Mesenteric fat pad (tissue), 1 donor: ENCODE data around the gene USO1. TPM values are rescaled to one million over a fixed set of nuclear protein-coding genes. Genes with fewer than 3 reads are reported as not detected.
"Not testable (repeated sequence)": the region's sequence is repeated elsewhere in the genome, so short reads cannot be mapped to it uniquely, and the experiment has no call there.

Experiments
- DNase-seq: peaks from one replicate; pipeline ENCODE4 v3.0.0-alpha.2; 2020; ENCODE audit warnings: low spot score
- total RNA-seq: library from RNA; stranded (reverse); fragmentation: NEBNext Ultra II Directional; extraction: Animal tissue kit (Norgen Biotek cat#: 25700); gene quantifications from one replicate; pipeline ENCODE4 v1.2.1, GENCODE V29; 2021
- donor health status: DM: yes; HTN: yes; CAD: no.

USO1 gene
- total RNA-seq, 1 donor from 2014 or later = 68.7 TPM

DNA sequence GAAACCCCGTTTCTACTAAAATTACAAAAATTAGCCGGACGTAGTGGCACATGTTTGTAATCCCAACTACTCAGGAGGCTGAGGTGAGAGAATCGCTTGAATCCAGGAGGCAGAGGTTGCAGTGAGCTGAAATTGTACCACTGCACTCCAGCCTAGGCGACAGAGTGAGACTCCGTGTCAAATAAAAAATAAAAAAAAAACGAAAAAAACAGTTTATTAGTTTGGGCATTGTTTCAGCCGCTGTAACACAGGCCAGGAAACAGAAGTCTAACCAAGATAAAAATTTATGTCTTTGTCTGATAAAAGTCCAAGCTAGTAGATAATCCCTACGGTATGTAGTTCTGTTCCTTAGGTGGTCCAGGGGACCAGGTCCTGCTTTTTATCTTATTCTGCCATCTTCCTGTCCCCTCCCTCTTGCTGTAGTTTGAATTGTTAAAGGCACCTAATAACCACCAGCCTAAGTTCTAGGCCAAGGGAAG lies 21.4 kb downstream of the USO1 start:
- no peak for DNase-seq

DNA sequence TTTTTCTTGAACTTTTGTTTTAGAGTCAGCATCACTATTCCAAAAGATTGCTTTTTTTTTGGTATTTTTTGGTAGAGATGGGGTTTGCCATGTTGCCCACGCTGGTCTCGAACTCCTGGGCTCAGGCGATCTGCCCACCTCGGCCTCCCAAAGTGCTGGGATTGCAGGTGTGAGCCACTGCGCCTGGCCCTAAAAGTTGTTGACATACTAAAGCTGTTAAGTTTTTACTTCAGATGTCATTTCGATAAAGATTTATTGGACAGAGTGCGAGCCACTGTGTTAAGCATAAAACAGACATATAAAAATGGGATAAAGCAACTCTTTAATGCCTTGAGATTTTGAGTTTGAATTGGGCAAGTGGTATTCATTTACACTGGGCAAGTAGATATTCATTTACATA lies 28.3 kb downstream of the USO1 start:
- DNase-seq = no peak

DNA sequence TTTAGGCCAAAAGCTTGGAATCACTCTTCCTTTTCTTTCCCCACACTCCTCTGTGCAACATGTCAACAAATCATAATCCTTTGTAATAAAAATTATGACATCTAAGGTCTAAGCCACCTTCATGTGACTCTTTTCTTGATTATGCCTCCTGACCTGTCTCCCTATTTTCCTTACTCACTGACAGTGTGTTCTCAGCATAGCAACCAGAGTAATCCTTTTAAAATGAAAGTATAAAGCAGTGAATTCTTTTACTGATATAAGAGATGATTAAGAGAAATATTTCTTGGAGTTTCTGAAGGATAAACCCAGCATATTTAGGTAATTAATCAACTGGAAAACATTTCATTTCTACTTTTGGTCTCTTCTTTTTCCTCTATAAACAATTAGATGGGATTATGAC lies 44.7 kb downstream of the USO1 start:
- no peak for DNase-seq

DNA sequence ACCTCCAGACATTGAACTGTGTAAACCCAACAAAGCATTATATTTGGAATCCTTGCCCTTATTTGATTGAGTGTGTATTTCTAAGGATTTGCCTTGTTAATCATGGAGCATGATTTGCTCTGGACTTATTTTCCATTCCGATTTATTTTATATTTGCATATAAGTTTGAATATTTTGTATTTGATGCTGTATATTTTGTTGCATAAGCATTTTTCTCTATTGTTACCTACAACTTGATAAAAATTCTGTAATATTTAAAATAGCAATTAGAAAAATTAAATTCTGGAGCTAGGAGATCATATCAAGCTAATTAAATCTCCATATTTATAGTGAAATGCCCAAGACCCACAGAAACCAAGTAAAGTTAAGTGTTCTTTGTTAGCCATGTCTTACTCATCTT lies 47.2 kb downstream of the USO1 start:
- DNase-seq = no peak

DNA sequence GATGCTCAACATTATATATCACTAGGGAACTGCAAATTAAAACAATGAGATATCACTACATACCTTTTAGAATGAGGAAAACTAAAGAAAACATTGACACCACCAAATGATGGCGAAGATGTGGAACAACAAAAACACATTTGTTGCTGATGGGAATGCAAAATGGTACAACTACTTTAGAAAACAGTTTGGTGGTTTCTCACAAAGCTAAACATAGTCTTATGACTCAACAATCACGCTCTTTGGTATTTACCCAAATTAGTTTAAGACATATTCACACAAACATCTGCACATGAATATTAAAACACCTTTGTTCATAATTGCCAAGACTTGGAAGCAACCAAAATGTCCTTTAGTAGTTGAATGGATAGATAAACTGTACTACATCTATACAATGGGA lies 53.2 kb downstream of the USO1 start:
- no peak for DNase-seq

DNA sequence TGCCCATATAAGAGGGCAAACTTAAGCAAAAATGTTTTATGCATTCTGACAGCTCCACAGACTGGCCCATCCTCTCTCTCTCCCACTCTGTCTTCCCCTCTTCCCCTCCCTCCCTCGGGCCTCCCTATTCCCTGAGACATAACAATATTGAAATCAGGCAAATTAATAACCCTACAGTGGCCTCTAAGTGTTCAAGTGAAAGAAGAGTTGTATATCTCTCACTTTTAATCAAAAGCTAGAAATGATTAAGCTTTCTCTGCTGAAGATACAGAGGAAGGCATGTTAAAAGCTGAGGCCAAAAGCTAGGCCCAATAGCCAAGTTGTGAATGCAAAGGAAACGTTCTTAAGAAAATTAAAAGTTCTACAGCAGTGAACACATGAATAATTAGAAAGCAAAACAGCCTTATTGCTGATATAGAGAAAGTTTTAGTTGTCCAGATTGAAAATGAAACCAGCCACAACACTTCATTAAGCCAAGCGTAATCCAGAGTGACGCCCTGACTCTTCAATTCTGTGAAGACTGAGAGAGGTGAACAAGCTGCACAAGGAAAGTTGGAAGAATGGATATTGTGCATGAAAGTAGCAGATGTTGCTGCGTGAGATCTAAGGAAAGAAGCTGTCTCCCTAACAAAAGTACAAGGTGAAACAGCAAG lies 54.9 kb downstream of the USO1 start:
- no peak for DNase-seq

DNA sequence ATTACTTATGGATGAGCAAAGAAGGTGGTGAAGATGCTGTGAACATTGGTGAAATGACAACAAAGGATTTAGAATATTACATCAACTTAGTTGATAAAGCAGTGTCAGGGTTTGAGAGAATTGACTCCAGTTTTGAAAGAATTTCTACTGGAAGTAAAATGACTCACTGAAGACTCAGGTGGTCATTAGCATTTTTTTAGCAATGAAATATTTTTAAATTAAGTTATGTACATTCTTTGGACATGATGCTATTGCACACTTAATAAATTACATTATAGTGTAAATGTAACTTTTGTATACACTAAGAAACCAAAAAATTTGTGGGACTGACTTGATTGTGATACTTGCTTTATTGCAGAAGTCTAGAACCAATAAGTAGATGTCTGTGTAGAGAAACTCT lies 56.9 kb downstream of the USO1 start:
- no peak for DNase-seq

DNA sequence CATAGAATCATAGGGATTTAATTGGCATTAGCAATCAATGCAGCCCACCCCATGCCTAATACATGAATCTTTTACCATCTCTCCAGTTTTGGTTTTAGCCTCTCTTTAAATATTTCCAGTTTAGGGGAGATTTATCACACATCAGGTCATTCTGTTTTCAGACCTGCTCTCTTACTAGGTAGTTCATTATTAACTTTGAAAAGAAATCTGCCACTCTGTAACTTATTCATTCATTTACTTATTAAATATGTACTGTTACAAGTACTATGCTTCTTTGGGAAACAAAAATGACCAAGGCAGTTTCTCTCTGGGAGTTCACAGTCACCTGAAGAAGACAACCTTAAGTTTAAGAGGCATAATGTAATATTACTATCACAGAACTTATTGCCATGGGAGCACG lies 62.1 kb downstream of the USO1 start:
- DNase-seq = no peak

DNA sequence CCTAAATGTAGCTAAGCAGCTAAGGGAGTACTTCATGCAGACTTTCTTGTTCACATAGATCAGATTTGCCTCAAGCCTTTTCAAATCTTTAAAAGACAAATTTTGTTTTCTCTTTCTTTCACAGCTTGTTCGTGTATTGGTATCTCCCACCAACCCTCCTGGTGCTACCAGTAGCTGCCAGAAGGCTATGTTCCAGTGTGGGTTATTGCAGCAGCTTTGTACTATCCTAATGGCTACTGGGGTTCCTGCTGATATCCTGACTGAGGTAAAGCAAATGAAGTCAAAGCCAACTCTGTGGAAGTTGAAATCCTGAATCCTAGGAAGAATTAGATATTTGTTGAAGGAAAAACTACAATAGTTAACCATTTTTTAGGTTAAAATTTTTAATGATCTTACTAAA lies 62.6 kb downstream of the USO1 start:
- no peak for DNase-seq

DNA sequence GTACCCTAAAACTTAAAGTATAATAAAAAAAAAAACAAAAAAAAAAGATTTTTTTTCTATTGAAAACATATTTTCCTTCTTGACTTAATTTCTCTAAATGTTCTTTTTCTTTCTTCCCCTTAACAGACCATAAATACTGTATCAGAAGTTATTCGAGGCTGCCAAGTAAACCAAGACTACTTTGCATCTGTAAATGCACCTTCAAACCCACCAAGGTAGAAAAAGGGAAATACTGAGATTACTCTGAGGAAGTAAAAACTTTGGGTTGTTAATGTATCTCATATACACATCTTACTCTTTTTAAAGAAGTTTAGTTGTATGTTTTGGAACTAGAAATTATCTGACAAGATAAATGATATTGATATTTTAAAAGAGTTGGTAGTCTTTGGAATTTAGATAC lies 65.6 kb downstream of the USO1 start:
- DNase-seq = no peak

DNA sequence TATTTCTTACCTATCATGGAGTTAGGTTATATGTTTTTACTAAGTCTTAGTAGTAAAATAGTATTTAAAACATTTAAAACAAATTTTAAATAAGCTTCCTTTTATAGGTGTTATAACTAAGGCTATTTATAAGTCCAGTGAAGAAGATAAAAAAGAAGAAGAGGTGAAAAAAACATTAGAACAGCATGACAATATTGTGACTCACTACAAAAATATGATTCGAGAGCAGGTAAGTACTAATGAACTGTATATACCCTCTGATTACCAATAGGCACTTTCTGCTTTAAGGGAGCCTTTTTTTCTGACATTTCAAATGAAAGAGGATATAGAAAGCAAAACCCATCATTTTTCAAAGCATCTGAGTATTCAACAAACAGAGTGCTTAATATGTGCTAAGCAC lies 76.6 kb downstream of the USO1 start:
- no peak for DNase-seq

DNA sequence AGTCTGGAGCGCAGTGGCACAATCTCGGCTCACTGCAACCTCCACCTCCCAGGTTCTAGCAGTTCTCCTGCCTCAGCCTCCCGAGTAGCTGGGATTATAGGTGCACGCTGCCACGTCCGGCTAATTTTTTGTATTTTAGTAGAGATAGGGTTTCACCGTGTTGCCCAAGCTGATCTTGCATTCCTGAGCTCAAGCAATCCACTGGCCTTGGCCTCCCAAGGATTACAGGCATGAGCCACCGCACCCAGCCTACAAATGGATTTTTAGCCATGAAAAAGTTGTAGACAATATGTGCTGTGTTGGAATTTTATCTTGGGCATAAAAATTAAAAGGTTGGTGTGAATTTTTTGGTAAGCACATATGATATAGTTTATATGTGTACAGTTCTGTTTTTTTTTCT lies 81.7 kb downstream of the USO1 start:
- DNase-seq = not testable (repeated sequence)

DNA sequence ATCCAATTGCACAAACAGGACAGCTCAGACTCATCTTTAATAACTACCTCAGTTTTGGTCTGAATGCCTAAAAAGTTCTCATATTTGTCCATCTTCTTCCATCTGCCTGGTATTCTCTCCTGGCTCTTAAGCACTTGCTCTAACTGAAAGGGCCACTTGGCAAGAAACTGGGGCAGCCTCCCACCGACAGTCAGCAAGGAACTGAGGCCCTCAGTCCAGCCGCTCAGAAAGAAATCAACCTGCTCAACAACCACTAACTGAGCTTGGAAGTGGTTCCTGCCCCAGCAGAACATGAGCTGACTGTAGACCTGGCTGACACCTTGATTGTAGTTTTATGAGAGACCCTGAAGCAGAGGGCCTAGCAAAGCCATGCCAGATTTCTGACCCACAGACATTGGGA lies 93.5 kb downstream of the USO1 start:
- DNase-seq = no peak

DNA sequence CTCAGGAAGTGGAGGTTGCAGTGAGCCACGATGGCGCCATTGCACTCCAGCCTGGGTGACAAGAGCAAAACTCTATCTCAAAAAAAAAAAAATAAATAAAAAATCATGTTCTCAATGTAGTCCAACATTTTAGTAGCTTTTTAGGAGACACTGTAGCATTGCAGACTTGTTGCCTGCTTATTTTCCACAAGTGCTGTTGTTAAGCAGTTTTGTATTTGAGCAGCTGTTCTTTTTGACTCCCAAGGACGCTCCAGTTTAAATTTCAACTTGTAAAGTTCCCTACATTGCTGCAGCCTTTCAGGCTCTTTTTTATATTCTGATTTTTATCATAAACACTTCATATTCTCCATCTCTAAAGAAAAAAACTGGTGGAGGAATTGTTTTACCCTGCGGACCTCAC lies 94.7 kb downstream of the USO1 start:
- no peak for DNase-seq

DNA sequence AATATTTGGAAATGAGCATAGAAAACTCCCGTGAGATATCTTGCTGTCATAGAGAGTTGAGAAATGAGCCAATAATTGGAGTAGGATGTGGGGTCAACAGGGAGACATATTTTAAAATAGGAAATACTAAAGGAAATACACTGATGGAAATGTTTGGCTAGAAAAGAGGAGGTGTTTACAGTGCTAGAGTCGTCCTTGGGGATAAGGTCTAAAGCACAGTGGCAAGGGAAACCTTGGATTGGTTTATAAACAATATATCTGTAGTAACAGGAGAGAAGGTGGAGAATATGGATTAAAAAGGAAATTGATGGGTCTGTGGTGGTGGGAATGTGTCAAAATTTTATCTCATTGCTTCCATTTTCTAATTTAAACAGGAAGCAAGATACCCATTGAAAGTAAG lies 95.8 kb downstream of the USO1 start:
- no peak for DNase-seq

DNA sequence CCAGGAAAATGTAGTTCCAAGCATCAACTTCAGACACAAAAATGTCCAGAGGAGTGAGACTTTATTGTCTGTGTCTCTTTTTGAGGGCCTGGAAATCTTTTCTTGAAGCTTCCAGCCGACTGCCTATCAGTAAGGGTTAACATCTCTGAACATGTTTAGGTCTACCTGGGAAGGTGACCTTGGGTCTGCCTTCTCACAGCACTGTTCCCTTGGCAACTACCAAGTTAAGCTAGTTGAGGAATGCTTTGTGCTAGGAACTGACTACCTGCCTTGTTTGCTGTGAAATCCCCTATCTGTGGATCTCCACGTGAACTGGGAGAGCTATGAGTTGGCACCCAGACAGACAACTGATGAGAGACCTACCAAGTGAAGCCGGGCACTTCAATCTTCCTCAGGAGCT lies 96.3 kb downstream of the USO1 start:
- DNase-seq = no peak

DNA sequence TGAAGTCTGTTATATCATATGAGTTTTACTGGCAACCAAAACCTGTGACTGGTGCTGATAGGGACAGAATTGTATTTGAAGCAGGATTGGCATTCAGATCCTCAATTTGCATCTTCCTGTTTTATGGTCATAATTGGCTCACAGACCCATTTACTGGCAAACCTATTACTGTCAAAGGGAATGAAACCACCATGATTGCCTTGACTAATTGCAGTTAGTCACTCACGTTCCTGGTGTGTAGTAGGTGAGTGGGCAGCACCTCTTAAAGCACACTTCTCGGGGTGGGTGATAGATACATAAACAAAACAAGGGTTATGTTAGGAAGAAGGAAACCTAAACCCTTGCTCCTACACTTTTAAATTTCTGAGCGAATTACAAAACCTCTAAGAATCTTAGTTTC lies 96.8 kb downstream of the USO1 start:
- no peak for DNase-seq

DNA sequence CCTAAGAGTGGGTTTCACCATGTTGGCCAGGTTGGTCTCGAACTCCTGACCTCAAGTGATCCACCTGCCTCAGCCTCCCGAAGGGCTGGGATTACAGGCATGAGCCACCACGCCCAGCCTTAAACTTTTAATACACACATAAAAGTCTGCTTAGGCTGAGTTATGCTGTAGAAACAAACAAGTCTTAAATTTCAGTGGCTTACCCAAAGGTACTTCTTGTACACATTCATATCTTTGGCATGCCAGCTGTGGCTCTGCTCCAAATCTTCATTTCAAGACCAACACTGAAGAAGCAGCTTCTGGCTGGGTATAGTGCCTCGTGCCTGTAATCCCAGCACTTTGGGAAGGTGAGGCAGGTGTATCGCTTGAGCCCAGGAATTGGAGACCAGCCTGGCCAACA lies 97.6 kb downstream of the USO1 start:
- DNase-seq = no peak

DNA sequence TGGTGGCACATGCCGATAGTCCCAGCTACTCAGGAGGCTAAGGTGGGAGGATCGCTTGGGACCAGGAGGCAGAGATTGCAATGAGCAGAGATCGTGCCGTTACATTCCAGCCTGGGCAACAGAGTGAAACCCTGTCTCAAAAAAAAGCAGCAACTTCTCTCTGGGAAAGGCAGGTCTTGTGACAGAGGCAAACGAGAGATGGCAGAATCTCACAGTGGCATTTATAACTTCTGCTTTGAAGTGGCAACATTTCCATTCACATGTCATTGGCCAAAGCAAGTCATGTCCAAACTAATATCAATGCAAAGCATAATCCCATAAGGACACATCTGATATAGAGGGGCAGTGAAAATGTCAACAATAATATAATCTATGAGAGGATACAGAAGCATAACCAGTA lies 98.0 kb downstream of the USO1 start:
- no peak for DNase-seq

DNA sequence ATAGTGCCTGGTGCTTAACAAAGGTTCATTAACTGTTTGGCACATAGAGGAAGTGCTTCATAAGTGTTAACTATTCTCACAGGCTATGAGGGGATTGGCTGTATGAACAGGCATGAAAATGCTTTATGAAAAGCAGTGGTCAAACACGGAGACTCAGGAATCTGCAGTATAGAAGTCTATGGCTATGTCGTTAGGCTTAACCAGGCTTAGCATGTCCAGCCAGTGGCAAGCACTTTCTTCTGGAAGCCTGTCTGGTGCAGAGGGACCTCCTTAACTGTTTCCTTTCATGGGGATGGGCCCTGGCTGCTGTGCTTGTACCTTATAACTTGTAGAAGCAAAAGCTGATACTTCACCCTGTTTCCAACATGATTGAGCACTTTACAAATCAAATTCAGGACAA lies 99.4 kb downstream of the USO1 start:
- DNase-seq = no peak

DNA sequence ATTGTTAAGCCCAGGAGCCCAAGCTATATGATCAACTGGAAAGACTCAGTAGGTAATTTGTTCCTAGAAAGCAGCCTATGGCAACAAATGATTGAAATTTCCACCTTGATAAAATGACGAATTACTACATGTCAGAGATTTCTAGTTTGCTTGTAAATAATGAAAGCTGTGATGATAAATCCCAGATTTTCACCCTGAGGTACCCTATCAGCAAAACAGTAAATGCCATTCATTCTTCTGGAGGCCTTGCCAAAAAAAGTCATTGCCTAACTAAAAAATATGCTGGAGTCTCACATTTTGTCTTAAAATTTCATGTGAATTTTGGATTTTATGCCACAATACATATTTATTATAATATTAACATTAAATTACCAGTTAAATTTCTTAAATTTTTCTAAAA lies 106.5 kb downstream of the USO1 start:
- DNase-seq = no peak

DNA sequence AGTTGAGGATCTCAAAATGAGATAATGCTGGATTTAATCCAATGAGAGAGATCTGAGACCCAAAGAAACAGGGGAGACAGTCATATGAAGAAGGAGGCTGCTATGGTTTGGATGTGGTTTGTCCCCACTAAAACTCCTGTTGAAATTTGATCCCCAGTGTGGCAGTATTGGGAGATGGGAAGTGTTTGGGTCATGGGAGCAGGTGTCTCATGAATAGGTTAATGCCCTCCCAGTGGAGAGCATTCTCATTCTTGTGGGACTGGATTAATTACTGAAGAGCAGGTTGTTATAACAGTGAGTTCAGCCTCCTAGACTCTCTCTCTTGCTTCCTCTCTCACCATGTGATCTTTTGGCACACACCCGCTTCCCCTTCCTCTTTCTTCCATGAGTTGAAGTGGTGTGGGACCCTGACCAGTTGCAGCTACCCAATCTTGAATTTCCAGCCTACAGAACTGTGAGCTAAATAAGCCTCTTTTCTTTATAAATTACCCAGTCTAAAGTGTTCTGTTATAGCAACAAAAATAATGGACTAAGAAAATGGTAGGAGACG lies 107.6 kb downstream of the USO1 start:
- no peak for DNase-seq

DNA sequence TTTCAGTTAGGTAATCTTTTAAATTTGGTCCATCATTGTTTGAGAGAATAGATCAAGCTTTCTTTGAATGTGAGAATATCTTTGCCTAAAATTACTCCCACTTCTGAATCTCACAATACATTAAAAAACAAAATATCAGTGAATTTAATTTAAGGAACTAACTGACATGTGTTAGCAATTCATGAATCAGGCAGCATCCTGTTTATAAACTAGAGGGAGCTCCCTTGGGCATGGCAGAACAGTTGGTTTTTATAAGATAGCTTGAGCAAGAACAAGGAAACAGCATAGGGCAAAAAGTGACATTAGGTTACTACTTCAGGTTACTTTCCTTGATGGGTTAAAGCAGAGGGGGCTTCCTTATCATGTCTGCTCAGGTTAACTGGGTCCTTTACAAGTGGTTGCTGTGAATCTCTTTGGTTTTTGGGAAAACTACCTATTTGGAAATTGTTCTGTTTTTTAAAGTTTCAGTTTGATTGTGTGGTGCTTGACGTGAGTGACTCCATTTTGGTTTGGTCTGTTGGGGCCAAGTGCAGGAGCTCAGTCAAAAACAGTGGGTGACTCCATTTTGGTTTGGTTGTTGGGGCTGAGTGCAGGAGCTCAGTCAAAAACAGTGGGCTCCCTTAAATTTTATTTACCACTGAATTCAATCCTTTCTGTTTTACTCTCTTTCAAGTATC lies 109.9 kb downstream of the USO1 start:
- DNase-seq = no peak
